K562 (cell line): ENCODE data around the gene MAST4. TPM values are rescaled to one million over a fixed set of nuclear protein-coding genes. Genes with fewer than 3 reads are reported as not detected.

ENCODE experiments used
- ATAC-seq: fragments of 200-7000 bp; cut with Tn5 transposase; 3 replicates; pipeline ENCODE4 v1.9.1; 2020; ENCODE audit warnings: moderate library complexity
- BruUV-seq: library from RNA; stranded (reverse); fragments of 400-500 nt; replicated peaks from 2 replicates; lab custom pipeline; 2021; lab: Mats Ljungman, UMichigan
- CTCF ChIA-PET: fragments of 300-600 bp; formaldehyde crosslinking; extraction: SDS; loops from one replicate; lab custom pipeline; 2021; ENCODE audit warnings: low intra/inter-chr PET ratio; lab: Yijun Ruan, JAX
- POLR2A ChIA-PET: fragments of 300-600, 350-650 bp; sonication (Branson Sonifier 250); formaldehyde crosslinking; extraction: SDS; loops from one replicate; lab custom pipeline; 2021; ENCODE audit warnings: antibody characterized with exemption, inconsistent platforms; lab: Yijun Ruan, JAX
- DNase-seq, 4 experiments: peaks; one replicate each; pipeline versions ENCODE4 v3.0.0 to v3.0.0-alpha.2; 2011 to 2018; ENCODE audit warnings: low spot score in 3 of 4, mixed read lengths in 3 of 4; ENCODE audit errors: extremely low read depth in 1 of 4
- FAIRE-seq: peaks from 2 replicates; lab custom pipeline; 2011; peaks lifted over from hg19 to GRCh38; lab: Jason Lieb, UNC
- H2AFZ ChIP-seq: 2 replicates; pipeline ENCODE4 v1.6.0; 2011; ENCODE audit warnings: low read depth, low read length, control low read depth, inconsistent platforms
- H3K27ac ChIP-seq: fragments of 200-600 bp; 3 replicates; pipeline ENCODE4 v1.8.0; 2011; ENCODE audit warnings: low read depth, mild to moderate bottlenecking, control low read depth, inconsistent platforms, low read length, moderate library complexity, mixed read lengths; ENCODE audit errors: extremely low read depth
- H3K27me3 ChIP-seq, 2 experiments: fragments of 300-600 bp in 1 of 2; 2 replicates in 1 of 2; 3 replicates in 1 of 2; pipeline versions ENCODE4 v1.6.0 to v1.8.0; 2011; ENCODE audit warnings: inconsistent platforms in 2 of 2, low read length in 2 of 2, mild to moderate bottlenecking in 1 of 2, mixed read lengths in 1 of 2, moderate library complexity in 1 of 2; ENCODE audit not compliant: control insufficient read depth in 2 of 2, insufficient read depth in 2 of 2
- H3K36me3 ChIP-seq: fragments of 300-600 bp; 3 replicates; pipeline ENCODE4 v1.8.0; 2011; ENCODE audit warnings: mild to moderate bottlenecking, low read length, inconsistent platforms; ENCODE audit not compliant: control insufficient read depth, insufficient read depth
- H3K4me1 ChIP-seq, 2 experiments: fragments of 200-600 bp in 1 of 2; replicated peaks in 1 of 2; 2 replicates in 1 of 2; 3 replicates in 1 of 2; pipeline versions ENCODE4 v1.5.1 to v1.8.0; 2011; ENCODE audit warnings: inconsistent platforms in 2 of 2, low read length in 2 of 2, mild to moderate bottlenecking in 1 of 2, mixed read lengths in 1 of 2, moderate library complexity in 1 of 2; ENCODE audit not compliant: control insufficient read depth in 2 of 2, insufficient read depth in 2 of 2
- H3K4me2 ChIP-seq: 2 replicates; pipeline ENCODE4 v1.6.1; 2011; ENCODE audit warnings: low read length, control low read depth, inconsistent platforms, mixed read lengths; ENCODE audit not compliant: insufficient read depth
- H3K4me3 ChIP-seq: fragments of 200-600 bp; sonication (generic), shearing (Covaris generic); 2 replicates; pipeline ENCODE4 v1.5.1; 2016; ENCODE audit warnings: control low read depth, inconsistent platforms
- H3K79me2 ChIP-seq: fragments of 200-600 bp; 3 replicates; pipeline ENCODE4 v1.8.0; 2011; ENCODE audit warnings: low read length, inconsistent platforms; ENCODE audit not compliant: control insufficient read depth, insufficient read depth
- H3K9ac ChIP-seq, 2 experiments: 2 replicates each; pipeline versions ENCODE4 v1.6.0 to v1.6.1; 2011; ENCODE audit warnings: low read depth in 2 of 2, low read length in 2 of 2, control low read depth in 1 of 2, inconsistent platforms in 1 of 2, mild to moderate bottlenecking in 1 of 2, mixed read lengths in 1 of 2; ENCODE audit not compliant: insufficient read depth in 1 of 2
- H3K9me1 ChIP-seq: one replicate; pipeline ENCODE4 v1.6.0; 2011; ENCODE audit warnings: inconsistent platforms, mild to moderate bottlenecking, low read length, moderate library complexity; ENCODE audit not compliant: control insufficient read depth, insufficient read depth
- H3K9me3 ChIP-seq: replicated peaks from 2 replicates; pipeline ENCODE4 v1.5.1; 2011; ENCODE audit warnings: low read depth, low read length, inconsistent platforms; ENCODE audit not compliant: control insufficient read depth, insufficient read depth
- H4K20me1 ChIP-seq: replicated peaks from 2 replicates; pipeline ENCODE4 v1.6.1; 2011; ENCODE audit warnings: low read length, inconsistent platforms, mixed read lengths; ENCODE audit not compliant: control insufficient read depth, insufficient read depth
- CEBPG ChIP-seq, 3 experiments: fragments of 200-800 bp in 1 of 3; sonication (Bioruptor generic) in 1 of 3; sonication (generic) in 1 of 3; formaldehyde crosslinking in 1 of 3; IDR thresholded peaks in 2 of 3; conservative IDR thresholded peaks in 1 of 3; 2 replicates each; pipeline versions ENCODE4 v1.6.1 to v1.8.0; 2016 to 2022; ENCODE audit warnings: missing compliant biosample characterization in 2 of 3, missing genetic modification characterization in 2 of 3, mild to moderate bottlenecking in 1 of 3, missing genetic modification reagents in 1 of 3
- KAT8 ChIP-seq: fragments of 450-650 bp; IDR thresholded peaks from 2 replicates; pipeline ENCODE4 v1.6.1; 2016; ENCODE audit warnings: low read depth, mild to moderate bottlenecking
- LARP7 ChIP-seq: fragments of 450-650 bp; IDR thresholded peaks from 2 replicates; pipeline ENCODE4 v1.6.1; 2016
- ZBTB9 ChIP-seq: fragments of 450-650 bp; formaldehyde crosslinking; IDR thresholded peaks from 2 replicates; pipeline ENCODE4 v1.4.0; 2020; ENCODE audit warnings: mild to moderate bottlenecking, moderate library complexity
- ZMIZ1 ChIP-seq, 2 experiments: fragments of 150-350 bp in 1 of 2; IDR thresholded peaks; 2 replicates each; pipeline ENCODE4 v1.6.1; 2012 to 2016; ENCODE audit warnings: low read depth in 2 of 2, low read length in 2 of 2, mild to moderate bottlenecking in 1 of 2, moderate library complexity in 1 of 2
- ZNF174 ChIP-seq: fragments of 250-450 bp; sonication (Bioruptor Pico); IDR thresholded peaks from 2 replicates; pipeline ENCODE4 v1.4.0; 2020; ENCODE audit warnings: mild to moderate bottlenecking
- ZNF232 ChIP-seq: sonication (generic); formaldehyde crosslinking; IDR thresholded peaks from 2 replicates; pipeline ENCODE4 v1.8.0; 2022; ENCODE audit warnings: mild to moderate bottlenecking, missing genetic modification reagents
- ZNF263 ChIP-seq: sonication (generic); formaldehyde crosslinking; IDR thresholded peaks from 2 replicates; pipeline ENCODE4 v1.8.0; 2022; ENCODE audit warnings: mild to moderate bottlenecking, missing genetic modification reagents, borderline replicate concordance
- ZNF324 ChIP-seq: fragments of 250-450 bp; sonication (Bioruptor Pico); IDR thresholded peaks from 2 replicates; pipeline ENCODE4 v1.4.0; 2020; ENCODE audit warnings: mild to moderate bottlenecking
- ZNF431 ChIP-seq: sonication (generic); formaldehyde crosslinking; IDR thresholded peaks from 2 replicates; pipeline ENCODE4 v1.8.0; 2022; ENCODE audit warnings: mild to moderate bottlenecking, missing genetic modification reagents
- WGBS: fragments of 100-300 bp; shearing (Covaris generic); methylation state at CpG from one replicate; pipeline ENCODE4 v1.1.6; 2016; ENCODE audit warnings: low coverage, mixed read lengths; ENCODE audit not compliant: insufficient coverage; ENCODE audit errors: missing lambda C conversion rate; 5-methylcytosine and 5-hydroxymethylcytosine counted together
- in situ Hi-C: fragments of 300-500 bp; cut with MboI; formaldehyde crosslinking; loops from 4 replicates; pipeline ENCODE4 v1.15.0; 2018; ENCODE audit warnings: inconsistent platforms, mixed read lengths
- intact Hi-C: fragments of 100-400 bp; cut with micrococcal nuclease; formaldehyde crosslinking; loops from 2 replicates; pipeline ENCODE4 v1.14.2; 2022
- polyA plus RNA-seq, 8 experiments: library from polyadenylated mRNA; depleted of rRNA in 4 of 8; stranded (reverse) in 5 of 8; unstranded in 3 of 8; fragments of >200 nt; fragmentation: Nextera tagmentation in 2 of 8; fragmentation: Illumina TruSeq in 1 of 8; extraction: Ambion mirVana in 2 of 8; extraction: Trizol in 1 of 8; gene quantifications; 2 replicates each; pipeline versions ENCODE4 v1.2.1 to v1.2.3, GENCODE V29; 2011 to 2014; ENCODE audit warnings: inconsistent platforms in 1 of 8, missing spikeins in 1 of 8
- total RNA-seq, 7 experiments: library from RNA; depleted of rRNA in 6 of 7; stranded (reverse); fragments of >200 nt in 6 of 7; fragmentation: Illumina TruSeq in 2 of 7; extraction: Trizol in 2 of 7; gene quantifications; 2 replicates each; pipeline versions ENCODE4 v1.2.1 to v1.2.3, GENCODE V29; 2011 to 2021; ENCODE audit warnings: low replicate concordance in 1 of 7
- TF ChIP-seq, protein P1 (sequence below): sonication (generic); formaldehyde crosslinking; IDR thresholded peaks from 2 replicates; pipeline ENCODE4 v1.8.0; 2022; ENCODE audit warnings: missing genetic modification reagents, mild to moderate bottlenecking, borderline replicate concordance
- TF ChIP-seq, protein P2 (sequence below): fragments of 250-450 bp; sonication (Bioruptor Pico); IDR thresholded peaks from 2 replicates; pipeline ENCODE4 v1.5.0; 2021

MAST4 gene
- total and polyA plus RNA-seq, 9 of the 15 experiments (the other 6 are each of a cell fraction or from before 2014, with no cell fraction given) = 0.88 to 10.1 (median 5.2) TPM

DNA sequence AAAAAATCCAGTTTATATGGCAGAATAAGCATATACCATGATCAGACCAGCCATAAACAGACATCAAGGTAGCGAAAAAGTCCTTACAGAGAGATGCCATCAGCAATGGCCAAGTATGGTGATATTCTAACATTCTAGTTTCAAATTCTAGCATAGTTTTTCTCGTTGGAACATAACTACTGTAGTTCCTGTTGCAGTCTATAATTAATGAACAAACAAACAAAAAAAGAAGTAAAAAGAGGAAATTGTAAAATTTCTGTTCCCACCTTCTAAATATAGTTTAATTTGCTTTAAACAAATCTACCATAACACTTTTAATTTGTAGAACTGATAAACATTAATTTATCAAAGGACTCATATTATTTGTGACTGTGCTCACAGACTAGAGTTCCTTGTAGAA is 610.3 kb downstream of the MAST4 start:
- DNase-seq (no peak), ATAC-seq (no peak), FAIRE-seq (no peak)
- no peak overlapping the region for H3K4me2 ChIP-seq
- no peak overlapping the region for H2AFZ ChIP-seq
- peaks cover 5% of the 10 kb centered on the region for H4K20me1 ChIP-seq
- CTCF ChIA-PET = no interaction called here
- H3K4me3 ChIP-seq = no peak overlapping the region
- H3K4me1 ChIP-seq = no peaks in the 10 kb centered on the region
- no peaks in the 10 kb centered on the region for H3K9me1 ChIP-seq
- H3K79me2 ChIP-seq = no peaks in the 10 kb centered on the region
- H3K36me3 ChIP-seq = no peaks in the 10 kb centered on the region
- in situ Hi-C loops = no loop called here
- no peak overlapping the region for H3K9ac ChIP-seq
- H3K27ac ChIP-seq = no peak overlapping the region
- intact Hi-C loops = loop anchor here (5.0 kb wide), 1 partner anchor 219 kb away; no protein-coding TSS in a partner anchor
- no peaks in the 10 kb centered on the region for H3K9me3 ChIP-seq
- peaks cover 6 to 28% of the 10 kb centered on the region in 2 experiments; a peak in 4 of 5 replicates for H3K27me3 ChIP-seq
- POLR2A ChIA-PET = interaction anchor here (0.7 kb wide), 1 partner anchor 342 kb away, joined by 4 read pairs; no protein-coding TSS in a partner anchor
- 8% methylated on average over 2 of the region's 2 CpGs for WGBS
- no TSS peak for BruUV-seq
- no peak for TF ChIP-seq LARP7
- TF ChIP-seq, protein P1, sequence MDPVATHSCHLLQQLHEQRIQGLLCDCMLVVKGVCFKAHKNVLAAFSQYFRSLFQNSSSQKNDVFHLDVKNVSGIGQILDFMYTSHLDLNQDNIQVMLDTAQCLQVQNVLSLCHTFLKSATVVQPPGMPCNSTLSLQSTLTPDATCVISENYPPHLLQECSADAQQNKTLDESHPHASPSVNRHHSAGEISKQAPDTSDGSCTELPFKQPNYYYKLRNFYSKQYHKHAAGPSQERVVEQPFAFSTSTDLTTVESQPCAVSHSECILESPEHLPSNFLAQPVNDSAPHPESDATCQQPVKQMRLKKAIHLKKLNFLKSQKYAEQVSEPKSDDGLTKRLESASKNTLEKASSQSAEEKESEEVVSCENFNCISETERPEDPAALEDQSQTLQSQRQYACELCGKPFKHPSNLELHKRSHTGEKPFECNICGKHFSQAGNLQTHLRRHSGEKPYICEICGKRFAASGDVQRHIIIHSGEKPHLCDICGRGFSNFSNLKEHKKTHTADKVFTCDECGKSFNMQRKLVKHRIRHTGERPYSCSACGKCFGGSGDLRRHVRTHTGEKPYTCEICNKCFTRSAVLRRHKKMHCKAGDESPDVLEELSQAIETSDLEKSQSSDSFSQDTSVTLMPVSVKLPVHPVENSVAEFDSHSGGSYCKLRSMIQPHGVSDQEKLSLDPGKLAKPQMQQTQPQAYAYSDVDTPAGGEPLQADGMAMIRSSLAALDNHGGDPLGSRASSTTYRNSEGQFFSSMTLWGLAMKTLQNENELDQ (CRISPR knock-in tag) = no peak
- TF ChIP-seq KAT8 = no peak
- TF ChIP-seq ZBTB9 (CRISPR knock-in tag) = no peak
- TF ChIP-seq ZNF263 = no peak
- TF ChIP-seq, protein P2, sequence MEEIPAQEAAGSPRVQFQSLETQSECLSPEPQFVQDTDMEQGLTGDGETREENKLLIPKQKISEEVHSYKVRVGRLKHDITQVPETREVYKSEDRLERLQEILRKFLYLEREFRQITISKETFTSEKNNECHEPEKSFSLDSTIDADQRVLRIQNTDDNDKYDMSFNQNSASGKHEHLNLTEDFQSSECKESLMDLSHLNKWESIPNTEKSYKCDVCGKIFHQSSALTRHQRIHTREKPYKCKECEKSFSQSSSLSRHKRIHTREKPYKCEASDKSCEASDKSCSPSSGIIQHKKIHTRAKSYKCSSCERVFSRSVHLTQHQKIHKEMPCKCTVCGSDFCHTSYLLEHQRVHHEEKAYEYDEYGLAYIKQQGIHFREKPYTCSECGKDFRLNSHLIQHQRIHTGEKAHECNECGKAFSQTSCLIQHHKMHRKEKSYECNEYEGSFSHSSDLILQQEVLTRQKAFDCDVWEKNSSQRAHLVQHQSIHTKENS = no peak
- TF ChIP-seq ZMIZ1 (IDR thresholded peaks at IDR 0.05; ENCODE audit: low read depth in 2 of 2, low read length in 2 of 2) = no peak
- TF ChIP-seq ZNF174 (CRISPR knock-in tag) = no peak
- TF ChIP-seq ZNF232 = no peak
- no peak for TF ChIP-seq ZNF324 (CRISPR knock-in tag)
- no peak for TF ChIP-seq ZNF431 (CRISPR knock-in tag)
- no peak for TF ChIP-seq CEBPG (CRISPR knock-in tag; IDR thresholded peaks at IDR 0.05)
- no peak for TF ChIP-seq CEBPG (tag; conservative IDR thresholded peaks at IDR 0.05 in 1 of 2, IDR thresholded peaks at IDR 0.05 in 1 of 2)
